K562 (cell line): ENCODE measurements around the gene MYLK4. TPM values are rescaled to one million over a fixed set of nuclear protein-coding genes. Genes with fewer than 3 reads are reported as not detected.

Experiments
- ATAC-seq: fragments of 200-7000 bp; cut with Tn5 transposase; 3 replicates; pipeline ENCODE4 v1.9.1; 2020; ENCODE audit warnings: moderate library complexity
- BruUV-seq: library from RNA; stranded (reverse); fragments of 400-500 nt; replicated peaks from 2 replicates; lab custom pipeline; 2021; lab: Mats Ljungman, UMichigan
- CTCF ChIA-PET: fragments of 300-600 bp; formaldehyde crosslinking; extraction: SDS; loops from one replicate; lab custom pipeline; 2021; ENCODE audit warnings: low intra/inter-chr PET ratio; lab: Yijun Ruan, JAX
- POLR2A ChIA-PET: fragments of 300-600, 350-650 bp; sonication (Branson Sonifier 250); formaldehyde crosslinking; extraction: SDS; loops from one replicate; lab custom pipeline; 2021; ENCODE audit warnings: antibody characterized with exemption, inconsistent platforms; lab: Yijun Ruan, JAX
- DNase-seq, 4 experiments: peaks; one replicate each; pipeline versions ENCODE4 v3.0.0 to v3.0.0-alpha.2; 2011 to 2018; ENCODE audit warnings: low spot score in 3 of 4, mixed read lengths in 3 of 4; ENCODE audit errors: extremely low read depth in 1 of 4
- FAIRE-seq: peaks from 2 replicates; lab custom pipeline; 2011; peaks lifted over from hg19 to GRCh38; lab: Jason Lieb, UNC
- H2AFZ ChIP-seq: 2 replicates; pipeline ENCODE4 v1.6.0; 2011; ENCODE audit warnings: low read depth, low read length, control low read depth, inconsistent platforms
- H3K27ac ChIP-seq: fragments of 200-600 bp; 3 replicates; pipeline ENCODE4 v1.8.0; 2011; ENCODE audit warnings: low read depth, mild to moderate bottlenecking, control low read depth, inconsistent platforms, low read length, moderate library complexity, mixed read lengths; ENCODE audit errors: extremely low read depth
- H3K27me3 ChIP-seq, 2 experiments: fragments of 300-600 bp in 1 of 2; 2 replicates in 1 of 2; 3 replicates in 1 of 2; pipeline versions ENCODE4 v1.6.0 to v1.8.0; 2011; ENCODE audit warnings: inconsistent platforms in 2 of 2, low read length in 2 of 2, mild to moderate bottlenecking in 1 of 2, mixed read lengths in 1 of 2, moderate library complexity in 1 of 2; ENCODE audit not compliant: control insufficient read depth in 2 of 2, insufficient read depth in 2 of 2
- H3K36me3 ChIP-seq: fragments of 300-600 bp; 3 replicates; pipeline ENCODE4 v1.8.0; 2011; ENCODE audit warnings: mild to moderate bottlenecking, low read length, inconsistent platforms; ENCODE audit not compliant: control insufficient read depth, insufficient read depth
- H3K4me1 ChIP-seq, 2 experiments: fragments of 200-600 bp in 1 of 2; replicated peaks in 1 of 2; 2 replicates in 1 of 2; 3 replicates in 1 of 2; pipeline versions ENCODE4 v1.5.1 to v1.8.0; 2011; ENCODE audit warnings: inconsistent platforms in 2 of 2, low read length in 2 of 2, mild to moderate bottlenecking in 1 of 2, mixed read lengths in 1 of 2, moderate library complexity in 1 of 2; ENCODE audit not compliant: control insufficient read depth in 2 of 2, insufficient read depth in 2 of 2
- H3K4me2 ChIP-seq: 2 replicates; pipeline ENCODE4 v1.6.1; 2011; ENCODE audit warnings: low read length, control low read depth, inconsistent platforms, mixed read lengths; ENCODE audit not compliant: insufficient read depth
- H3K4me3 ChIP-seq: fragments of 200-600 bp; sonication (generic), shearing (Covaris generic); 2 replicates; pipeline ENCODE4 v1.5.1; 2016; ENCODE audit warnings: control low read depth, inconsistent platforms
- H3K79me2 ChIP-seq: fragments of 200-600 bp; 3 replicates; pipeline ENCODE4 v1.8.0; 2011; ENCODE audit warnings: low read length, inconsistent platforms; ENCODE audit not compliant: control insufficient read depth, insufficient read depth
- H3K9ac ChIP-seq, 2 experiments: 2 replicates each; pipeline versions ENCODE4 v1.6.0 to v1.6.1; 2011; ENCODE audit warnings: low read depth in 2 of 2, low read length in 2 of 2, control low read depth in 1 of 2, inconsistent platforms in 1 of 2, mild to moderate bottlenecking in 1 of 2, mixed read lengths in 1 of 2; ENCODE audit not compliant: insufficient read depth in 1 of 2
- H3K9me1 ChIP-seq: one replicate; pipeline ENCODE4 v1.6.0; 2011; ENCODE audit warnings: inconsistent platforms, mild to moderate bottlenecking, low read length, moderate library complexity; ENCODE audit not compliant: control insufficient read depth, insufficient read depth
- H3K9me3 ChIP-seq: replicated peaks from 2 replicates; pipeline ENCODE4 v1.5.1; 2011; ENCODE audit warnings: low read depth, low read length, inconsistent platforms; ENCODE audit not compliant: control insufficient read depth, insufficient read depth
- H4K20me1 ChIP-seq: replicated peaks from 2 replicates; pipeline ENCODE4 v1.6.1; 2011; ENCODE audit warnings: low read length, inconsistent platforms, mixed read lengths; ENCODE audit not compliant: control insufficient read depth, insufficient read depth
- ARNT ChIP-seq, 2 experiments: fragments of 450-650 bp; IDR thresholded peaks; 2 replicates each; pipeline ENCODE4 v1.6.1; 2016; ENCODE audit warnings: mild to moderate bottlenecking in 1 of 2
- BRD9 ChIP-seq: fragments of 450-650 bp; IDR thresholded peaks from 2 replicates; pipeline ENCODE4 v1.6.1; 2018; ENCODE audit warnings: low read depth; ENCODE audit not compliant: partially characterized antibody
- HDAC6 ChIP-seq: IDR thresholded peaks from 2 replicates; pipeline ENCODE4 v1.6.1; 2012; ENCODE audit warnings: low read depth, mild to moderate bottlenecking, control low read depth, inconsistent platforms, low read length, moderate library complexity
- MIER1 ChIP-seq: fragments of 450-650 bp; IDR thresholded peaks from 2 replicates; pipeline ENCODE4 v1.6.1; 2016; ENCODE audit warnings: antibody characterized with exemption, mild to moderate bottlenecking, low read depth
- NR2C1 ChIP-seq, 2 experiments: fragments of 450-650 bp; IDR thresholded peaks; 2 replicates each; pipeline ENCODE4 v1.6.1; 2017; ENCODE audit warnings: mild to moderate bottlenecking in 2 of 2, antibody characterized with exemption in 1 of 2, inconsistent platforms in 1 of 2, missing compliant biosample characterization in 1 of 2, missing genetic modification characterization in 1 of 2
- RHOXF2B ChIP-seq: fragments of 250-450 bp; sonication (Bioruptor Pico); conservative IDR thresholded peaks from 2 replicates; pipeline ENCODE4 v1.5.1; 2021
- TCFL5 ChIP-seq: fragments of 250-450 bp; sonication (Bioruptor Pico); conservative IDR thresholded peaks from 2 replicates; pipeline ENCODE4 v1.6.1; 2021; ENCODE audit warnings: mild to moderate bottlenecking, moderate library complexity, matching md5 sums
- THAP12 ChIP-seq: fragments of 250-450 bp; sonication (Bioruptor Pico); IDR thresholded peaks from 2 replicates; pipeline ENCODE4 v1.9.0; 2021; ENCODE audit warnings: mild to moderate bottlenecking, inconsistent platforms
- TRIM24 ChIP-seq, 2 experiments: fragments of 450-650 bp; IDR thresholded peaks; 2 replicates each; pipeline ENCODE4 v1.6.1; 2016
- ZNF134 ChIP-seq: fragments of 250-450 bp; sonication (Bioruptor Pico); conservative IDR thresholded peaks from 2 replicates; pipeline ENCODE4 v1.4.0; 2020
- WGBS: fragments of 100-300 bp; shearing (Covaris generic); methylation state at CpG from one replicate; pipeline ENCODE4 v1.1.6; 2016; ENCODE audit warnings: low coverage, mixed read lengths; ENCODE audit not compliant: insufficient coverage; ENCODE audit errors: missing lambda C conversion rate; 5-methylcytosine and 5-hydroxymethylcytosine counted together
- in situ Hi-C: fragments of 300-500 bp; cut with MboI; formaldehyde crosslinking; loops from 4 replicates; pipeline ENCODE4 v1.15.0; 2018; ENCODE audit warnings: inconsistent platforms, mixed read lengths
- intact Hi-C: fragments of 100-400 bp; cut with micrococcal nuclease; formaldehyde crosslinking; loops from 2 replicates; pipeline ENCODE4 v1.14.2; 2022
- polyA plus RNA-seq, 8 experiments: library from polyadenylated mRNA; depleted of rRNA in 4 of 8; stranded (reverse) in 5 of 8; unstranded in 3 of 8; fragments of >200 nt; fragmentation: Nextera tagmentation in 2 of 8; fragmentation: Illumina TruSeq in 1 of 8; extraction: Ambion mirVana in 2 of 8; extraction: Trizol in 1 of 8; gene quantifications; 2 replicates each; pipeline versions ENCODE4 v1.2.1 to v1.2.3, GENCODE V29; 2011 to 2014; ENCODE audit warnings: inconsistent platforms in 1 of 8, missing spikeins in 1 of 8
- total RNA-seq, 7 experiments: library from RNA; depleted of rRNA in 6 of 7; stranded (reverse); fragments of >200 nt in 6 of 7; fragmentation: Illumina TruSeq in 2 of 7; extraction: Trizol in 2 of 7; gene quantifications; 2 replicates each; pipeline versions ENCODE4 v1.2.1 to v1.2.3, GENCODE V29; 2011 to 2021; ENCODE audit warnings: low replicate concordance in 1 of 7
- TF ChIP-seq, protein P1 (sequence below): fragments of 450-650 bp; formaldehyde crosslinking; IDR thresholded peaks from 2 replicates; pipeline ENCODE4 v1.4.0; 2022; ENCODE audit warnings: missing genetic modification characterization
- TF ChIP-seq, protein P2 (sequence below): sonication (generic); formaldehyde crosslinking; IDR thresholded peaks from 2 replicates; pipeline ENCODE4 v1.5.0; 2020; ENCODE audit warnings: missing genetic modification reagents

Gene MYLK4
- total and polyA plus RNA-seq, 9 of the 15 experiments (the other 6 are each of a cell fraction or from before 2014, with no cell fraction given) = 0.01 to 0.15 (median 0.06) TPM

DNA sequence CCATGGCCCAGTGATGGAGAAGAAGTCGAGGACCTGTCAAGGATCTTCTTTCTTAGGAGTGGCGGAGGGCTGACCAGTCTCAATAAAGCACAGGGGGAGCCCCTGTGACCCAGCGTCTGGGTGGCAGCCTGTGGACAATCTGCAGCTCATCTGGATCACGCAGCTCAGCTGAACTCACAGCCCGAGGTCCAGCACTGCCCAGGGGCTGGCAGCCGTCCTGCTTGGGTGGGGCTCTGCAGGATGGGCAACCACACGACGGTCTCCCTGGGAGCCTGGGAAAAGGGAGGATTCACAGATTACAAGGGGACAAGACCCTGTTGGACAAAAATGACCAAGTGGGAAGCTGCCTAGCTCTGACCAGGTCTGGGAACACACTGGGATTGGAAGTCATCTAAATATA lies 110.8 kb downstream of the MYLK4 start:
- Histone ChIP-seq H3K79me2 (no peaks in the 10 kb centered on the region), H3K4me2 (no peak overlapping the region), H3K9me1 (no peaks in the 10 kb centered on the region), H3K4me1 (no peaks in the 10 kb centered on the region), H2AFZ (no peak overlapping the region), H3K36me3 (no peaks in the 10 kb centered on the region), H3K27me3 (peaks cover 51 to 76% of the 10 kb centered on the region in 2 experiments; a peak in 4 of 5 replicates), H3K9ac (no peak overlapping the region), H3K27ac (no peak overlapping the region), H3K9me3 (no peaks in the 10 kb centered on the region), H3K4me3 (no peak overlapping the region), H4K20me1 (no peaks in the 10 kb centered on the region)
- intact Hi-C loops = loop anchor here (10.0 kb wide), 1 partner anchor 435 kb away; no protein-coding TSS in a partner anchor
- TF ChIP-seq, protein P1, sequence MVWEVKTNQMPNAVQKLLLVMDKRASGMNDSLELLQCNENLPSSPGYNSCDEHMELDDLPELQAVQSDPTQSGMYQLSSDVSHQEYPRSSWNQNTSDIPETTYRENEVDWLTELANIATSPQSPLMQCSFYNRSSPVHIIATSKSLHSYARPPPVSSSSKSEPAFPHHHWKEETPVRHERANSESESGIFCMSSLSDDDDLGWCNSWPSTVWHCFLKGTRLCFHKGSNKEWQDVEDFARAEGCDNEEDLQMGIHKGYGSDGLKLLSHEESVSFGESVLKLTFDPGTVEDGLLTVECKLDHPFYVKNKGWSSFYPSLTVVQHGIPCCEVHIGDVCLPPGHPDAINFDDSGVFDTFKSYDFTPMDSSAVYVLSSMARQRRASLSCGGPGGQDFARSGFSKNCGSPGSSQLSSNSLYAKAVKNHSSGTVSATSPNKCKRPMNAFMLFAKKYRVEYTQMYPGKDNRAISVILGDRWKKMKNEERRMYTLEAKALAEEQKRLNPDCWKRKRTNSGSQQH (CRISPR knock-in tag) = no peak
- TF ChIP-seq THAP12 (CRISPR knock-in tag) (no peak), ZNF134 (no peak), RHOXF2B (no peak), TRIM24 (IDR thresholded peaks at IDR 0.05) (no peak), MIER1 (no peak), BRD9 (no peak), NR2C1 (IDR thresholded peaks at IDR 0.05) (no peak), NR2C1 (tag; IDR thresholded peaks at IDR 0.05) (no peak), ARNT (IDR thresholded peaks at IDR 0.05) (no peak), TCFL5 (CRISPR knock-in tag) (no peak), HDAC6 (no peak)
- TF ChIP-seq, protein P2, sequence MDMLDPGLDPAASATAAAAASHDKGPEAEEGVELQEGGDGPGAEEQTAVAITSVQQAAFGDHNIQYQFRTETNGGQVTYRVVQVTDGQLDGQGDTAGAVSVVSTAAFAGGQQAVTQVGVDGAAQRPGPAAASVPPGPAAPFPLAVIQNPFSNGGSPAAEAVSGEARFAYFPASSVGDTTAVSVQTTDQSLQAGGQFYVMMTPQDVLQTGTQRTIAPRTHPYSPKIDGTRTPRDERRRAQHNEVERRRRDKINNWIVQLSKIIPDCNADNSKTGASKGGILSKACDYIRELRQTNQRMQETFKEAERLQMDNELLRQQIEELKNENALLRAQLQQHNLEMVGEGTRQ = no peak
- FAIRE-seq (no peak), ATAC-seq (no peak), DNase-seq (no peak)
- in situ Hi-C loops = no loop called here
- WGBS = 1% methylated on average over 8 of the region's 8 CpGs
- no TSS peak for BruUV-seq
- ChIA-PET CTCF (no interaction called here), POLR2A (interaction anchor here (0.6 kb wide), 2 partner anchors 124 to 1646 kb away, joined by 3 read pairs; no protein-coding TSS in a partner anchor)
